ENCODE measurements around the gene TGFBR2.

DNA sequence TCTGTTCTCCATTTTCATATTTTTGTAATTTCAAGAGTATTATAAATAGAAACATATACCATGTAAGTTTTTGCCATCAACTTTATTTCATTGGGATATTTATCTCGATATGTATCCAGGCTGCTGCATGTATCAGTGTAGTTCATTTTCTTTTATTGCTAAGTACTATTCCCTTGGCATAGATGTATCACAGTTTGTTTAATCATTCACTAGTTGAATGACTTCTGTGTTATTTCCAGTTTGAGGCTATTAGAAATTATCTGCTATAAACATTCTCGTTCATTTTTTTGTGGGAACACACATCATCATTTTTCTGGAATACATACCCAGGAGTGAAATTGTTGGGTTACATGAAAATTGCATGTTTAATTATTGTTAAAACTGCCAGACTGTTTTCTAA, 18.5 kb upstream of the TGFBR2 start:
- TF ChIP-seq EZH2 (IDR thresholded peaks at IDR 0.05; ENCODE audit: borderline replicate concordance) = no peak
- TF ChIP-seq, protein P1, sequence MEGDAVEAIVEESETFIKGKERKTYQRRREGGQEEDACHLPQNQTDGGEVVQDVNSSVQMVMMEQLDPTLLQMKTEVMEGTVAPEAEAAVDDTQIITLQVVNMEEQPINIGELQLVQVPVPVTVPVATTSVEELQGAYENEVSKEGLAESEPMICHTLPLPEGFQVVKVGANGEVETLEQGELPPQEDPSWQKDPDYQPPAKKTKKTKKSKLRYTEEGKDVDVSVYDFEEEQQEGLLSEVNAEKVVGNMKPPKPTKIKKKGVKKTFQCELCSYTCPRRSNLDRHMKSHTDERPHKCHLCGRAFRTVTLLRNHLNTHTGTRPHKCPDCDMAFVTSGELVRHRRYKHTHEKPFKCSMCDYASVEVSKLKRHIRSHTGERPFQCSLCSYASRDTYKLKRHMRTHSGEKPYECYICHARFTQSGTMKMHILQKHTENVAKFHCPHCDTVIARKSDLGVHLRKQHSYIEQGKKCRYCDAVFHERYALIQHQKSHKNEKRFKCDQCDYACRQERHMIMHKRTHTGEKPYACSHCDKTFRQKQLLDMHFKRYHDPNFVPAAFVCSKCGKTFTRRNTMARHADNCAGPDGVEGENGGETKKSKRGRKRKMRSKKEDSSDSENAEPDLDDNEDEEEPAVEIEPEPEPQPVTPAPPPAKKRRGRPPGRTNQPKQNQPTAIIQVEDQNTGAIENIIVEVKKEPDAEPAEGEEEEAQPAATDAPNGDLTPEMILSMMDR (IDR thresholded peaks at IDR 0.05; ENCODE audit: poor library complexity) = no peak
- no peak for TF ChIP-seq EZH2phosphoT487 (IDR thresholded peaks at IDR 0.05; ENCODE audit: low read depth, severe bottlenecking, unreplicated experiment)
